ENCODE results near the gene CINP.

- TF ChIP-seq CTCF (IDR thresholded peaks at IDR 0.05; ENCODE audit: low read length) (no peak), EZH2 (optimal IDR thresholded peaks at IDR 0.05; ENCODE audit: low read depth, low read length) (no peak), EZH2phosphoT487 (IDR thresholded peaks at IDR 0.05; ENCODE audit: low read length) (no peak)
Measured at GRCh38 chr14:102315121-102315520, 47.6 kb downstream of the CINP start.
